ENCODE data around the gene SNX20.
A peak's percentile ranks its signal among the peaks of the same experiment; 100 is the strongest.

SNX20 gene

GRCh38 chr16:50681021-50681885 lies at the start of gene SNX20:
SNX20 (minus strand) TSS chr16:50681312; CDS start chr16:50677526, 3,786 bp downstream.
- peak within 1 kb of the TSS; percentile 95 for H3K4me2 ChIP-seq (ENCODE audit: low read length)
- H3K4me3 ChIP-seq (ENCODE audit: low read length), result peak within 1 kb of the TSS; percentile 81
- H3K79me2 ChIP-seq (ENCODE audit: low read length), result no peaks in the 10 kb centered on the region
- H4K20me1 ChIP-seq (ENCODE audit: insufficient read depth, low read length), result no peaks in the 10 kb centered on the region
- H3K9me3 ChIP-seq (ENCODE audit: insufficient read depth, low read length), result no peaks in the 10 kb centered on the region
- H3K27me3 ChIP-seq (ENCODE audit: low read depth, low read length), result no peaks in the 10 kb centered on the region
- peaks cover 8% of the 10 kb centered on the region for H3K36me3 ChIP-seq (replicated peaks; ENCODE audit: low read depth, low read length)
- peak within 1 kb of the TSS; percentile 93 for H2AFZ ChIP-seq (ENCODE audit: low read depth, low read length)
- TF ChIP-seq EZH2phosphoT487 (IDR thresholded peaks at IDR 0.05; ENCODE audit: low read depth) (no peak), CTCF (IDR thresholded peaks at IDR 0.05; ENCODE audit: low read depth, low read length) (no peak)
- H3K27ac ChIP-seq (ENCODE audit: low read length), result peak within 1 kb of the TSS; percentile 62
- H3K9ac ChIP-seq (ENCODE audit: low read length), result peak within 1 kb of the TSS; percentile 77
- peaks cover 53% of the 10 kb centered on the region for H3K4me1 ChIP-seq (ENCODE audit: low read length)

- Histone ChIP-seq H3K36me3 (replicated peaks; ENCODE audit: low read depth, low read length) (no peaks in the 10 kb centered on the region), H3K4me1 (ENCODE audit: low read length) (no peaks in the 10 kb centered on the region), H3K4me3 (ENCODE audit: low read length) (no peak overlapping the region), H3K4me2 (ENCODE audit: low read length) (no peak overlapping the region), H3K9me3 (ENCODE audit: insufficient read depth, low read length) (0 out of 2 replicates have a peak, but pooled peaks cover 6% of the 10 kb centered on the region), H3K9ac (ENCODE audit: low read length) (no peak overlapping the region), H3K79me2 (ENCODE audit: low read length) (no peaks in the 10 kb centered on the region), H4K20me1 (ENCODE audit: insufficient read depth, low read length) (no peaks in the 10 kb centered on the region), H2AFZ (ENCODE audit: low read depth, low read length) (no peak overlapping the region), H3K27me3 (ENCODE audit: low read depth, low read length) (no peaks in the 10 kb centered on the region), H3K27ac (ENCODE audit: low read length) (no peak overlapping the region)
- no peak for TF ChIP-seq CTCF (IDR thresholded peaks at IDR 0.05; ENCODE audit: low read depth, low read length)
- no peak for TF ChIP-seq EZH2phosphoT487 (IDR thresholded peaks at IDR 0.05; ENCODE audit: low read depth)
Measured at GRCh38 chr16:50724306-50724705, 43.2 kb upstream of the SNX20 start.

GRCh38 chr16:50722960-50723359 lies 41.8 kb upstream of the SNX20 start:
- H2AFZ ChIP-seq (ENCODE audit: low read depth, low read length), result no peak overlapping the region
- H3K4me2 ChIP-seq (ENCODE audit: low read length), result no peak overlapping the region
- no peaks in the 10 kb centered on the region for H4K20me1 ChIP-seq (ENCODE audit: insufficient read depth, low read length)
- no peak overlapping the region for H3K9ac ChIP-seq (ENCODE audit: low read length)
- no peaks in the 10 kb centered on the region for H3K27me3 ChIP-seq (ENCODE audit: low read depth, low read length)
- H3K9me3 ChIP-seq (ENCODE audit: insufficient read depth, low read length), result 0 out of 2 replicates have a peak, but pooled peaks cover 6% of the 10 kb centered on the region
- H3K27ac ChIP-seq (ENCODE audit: low read length), result no peak overlapping the region
- H3K4me3 ChIP-seq (ENCODE audit: low read length), result no peak overlapping the region
- no peaks in the 10 kb centered on the region for H3K4me1 ChIP-seq (ENCODE audit: low read length)
- no peaks in the 10 kb centered on the region for H3K36me3 ChIP-seq (replicated peaks; ENCODE audit: low read depth, low read length)
- no peaks in the 10 kb centered on the region for H3K79me2 ChIP-seq (ENCODE audit: low read length)
- TF ChIP-seq EZH2phosphoT487 (IDR thresholded peaks at IDR 0.05; ENCODE audit: low read depth), result no peak
- TF ChIP-seq CTCF (IDR thresholded peaks at IDR 0.05; ENCODE audit: low read depth, low read length), result no peak

GRCh38 chr16:50722405-50722737 lies 41.3 kb upstream of the SNX20 start:
- H4K20me1 ChIP-seq (ENCODE audit: insufficient read depth, low read length), result no peaks in the 10 kb centered on the region
- no peaks in the 10 kb centered on the region for H3K4me1 ChIP-seq (ENCODE audit: low read length)
- 0 out of 2 replicates have a peak, but pooled peaks cover 6% of the 10 kb centered on the region for H3K9me3 ChIP-seq (ENCODE audit: insufficient read depth, low read length)
- H3K36me3 ChIP-seq (replicated peaks; ENCODE audit: low read depth, low read length), result no peaks in the 10 kb centered on the region
- H3K4me2 ChIP-seq (ENCODE audit: low read length), result no peak overlapping the region
- H3K9ac ChIP-seq (ENCODE audit: low read length), result no peak overlapping the region
- H3K27ac ChIP-seq (ENCODE audit: low read length), result no peak overlapping the region
- no peak overlapping the region for H2AFZ ChIP-seq (ENCODE audit: low read depth, low read length)
- TF ChIP-seq CTCF (IDR thresholded peaks at IDR 0.05; ENCODE audit: low read depth, low read length) (no peak), EZH2phosphoT487 (IDR thresholded peaks at IDR 0.05; ENCODE audit: low read depth) (no peak)
- no peaks in the 10 kb centered on the region for H3K27me3 ChIP-seq (ENCODE audit: low read depth, low read length)
- no peak overlapping the region for H3K4me3 ChIP-seq (ENCODE audit: low read length)
- H3K79me2 ChIP-seq (ENCODE audit: low read length), result no peaks in the 10 kb centered on the region

All from OCI-LY3 (cell line).